H1 (cell line): ENCODE measurements around the gene POLL. TPM values are rescaled to one million over a fixed set of nuclear protein-coding genes. Genes with fewer than 3 reads are reported as not detected.

Experiments
- CTCF ChIA-PET: fragments of 300-600 bp; sonication (Branson Sonifier 250); formaldehyde crosslinking; loops from one replicate; lab custom pipeline; 2021; ENCODE audit not compliant: partially characterized antibody; lab: Charles Lee
- POLR2A ChIA-PET: fragments of 300-600 bp; sonication (Branson Sonifier 250); formaldehyde crosslinking; loops from one replicate; lab custom pipeline; 2021; ENCODE audit warnings: inconsistent platforms; ENCODE audit not compliant: partially characterized antibody; lab: Charles Lee
- DNase-seq, 2 experiments: peaks; one replicate each; pipeline versions ENCODE4 v3.0.0 to v3.0.0-alpha.2; 2010 to 2022; ENCODE audit warnings: low spot score in 2 of 2, low read depth in 1 of 2, mixed read lengths in 1 of 2
- FAIRE-seq: peaks from 2 replicates; lab custom pipeline; 2011; peaks lifted over from hg19 to GRCh38; lab: Jason Lieb, UNC
- H2AFZ ChIP-seq: 2 replicates; pipeline ENCODE4 v1.8.1; 2012; ENCODE audit warnings: low read length, inconsistent platforms
- H2AK5ac ChIP-seq: 2 replicates; pipeline ENCODE4 v1.6.1; 2013; ENCODE audit warnings: low read depth, low read length
- H2BK120ac ChIP-seq: replicated peaks from 2 replicates; pipeline ENCODE3; 2013; ENCODE audit warnings: low read depth, low read length, inconsistent platforms
- H2BK12ac ChIP-seq: 2 replicates; pipeline ENCODE4 v1.6.1; 2013; ENCODE audit warnings: low read depth, low read length
- H2BK15ac ChIP-seq: 2 replicates; pipeline ENCODE4 v1.6.1; 2013; ENCODE audit warnings: low read length
- H2BK20ac ChIP-seq: 2 replicates; pipeline ENCODE4 v1.6.1; 2013; ENCODE audit warnings: low read length
- H2BK5ac ChIP-seq: 2 replicates; pipeline ENCODE4 v1.6.1; 2013; ENCODE audit warnings: low read depth, low read length
- H3K14ac ChIP-seq: 2 replicates; pipeline ENCODE4 v1.6.1; 2013; ENCODE audit warnings: inconsistent platforms; ENCODE audit not compliant: insufficient read length
- H3K18ac ChIP-seq: 2 replicates; pipeline ENCODE4 v1.6.1; 2013; ENCODE audit warnings: low read length; ENCODE audit errors: extremely low read depth
- H3K23ac ChIP-seq: 2 replicates; pipeline ENCODE4 v1.6.1; 2013; ENCODE audit warnings: inconsistent platforms; ENCODE audit not compliant: insufficient read length
- H3K23me2 ChIP-seq: 2 replicates; pipeline ENCODE4 v1.6.1; 2013; ENCODE audit warnings: low read depth, low read length
- H3K27ac ChIP-seq: 2 replicates; pipeline ENCODE4 v1.6.1; 2011; ENCODE audit warnings: low read depth, low read length, inconsistent platforms
- H3K27me3 ChIP-seq, 4 experiments: replicated peaks in 1 of 4; 1 replicate in 1 of 4; 2 replicates in 3 of 4; pipeline versions ENCODE4 v1.6.1 to v1.8.1; 2011 to 2013; ENCODE audit warnings: low read length in 3 of 4, mild to moderate bottlenecking in 3 of 4, inconsistent platforms in 2 of 4, mixed read lengths in 2 of 4, moderate library complexity in 1 of 4; ENCODE audit not compliant: control insufficient read depth in 3 of 4, insufficient read depth in 3 of 4; ENCODE audit errors: extremely low read depth in 1 of 4
- H3K36me3 ChIP-seq, 4 experiments: 2 replicates each; pipeline versions ENCODE4 v1.6.1 to v1.8.1; 2011 to 2013; ENCODE audit warnings: mild to moderate bottlenecking in 4 of 4, low read length in 3 of 4, moderate library complexity in 2 of 4, control low read depth in 1 of 4, inconsistent platforms in 1 of 4; ENCODE audit not compliant: insufficient read depth in 4 of 4, control insufficient read depth in 2 of 4
- H3K4ac ChIP-seq: replicated peaks from 2 replicates; pipeline ENCODE3; 2013; ENCODE audit warnings: low read length, low read depth, mixed read lengths, inconsistent platforms; ENCODE audit not compliant: insufficient read length
- H3K4me1 ChIP-seq, 4 experiments: replicated peaks in 1 of 4; 1 replicate in 1 of 4; 2 replicates in 3 of 4; pipeline versions ENCODE4 v1.6.1 to v1.8.1; 2011 to 2013; ENCODE audit warnings: low read length in 3 of 4, inconsistent platforms in 2 of 4, mixed read lengths in 1 of 4; ENCODE audit not compliant: insufficient read depth in 4 of 4, control insufficient read depth in 3 of 4
- H3K4me2 ChIP-seq, 2 experiments: 2 replicates each; pipeline versions ENCODE4 v1.6.1 to v1.8.1; 2011 to 2013; ENCODE audit warnings: low read depth in 2 of 2, low read length in 2 of 2, control low read depth in 1 of 2, inconsistent platforms in 1 of 2, mild to moderate bottlenecking in 1 of 2; ENCODE audit not compliant: insufficient read depth in 1 of 2
- H3K4me3 ChIP-seq, 4 experiments: fragments of 200-600, 300-600 bp in 1 of 4; sonication (generic), shearing (Covaris generic), sonication (Bioruptor Twin) in 1 of 4; 2 replicates each; pipeline versions ENCODE4 v1.5.1 to v1.8.1; 2011 to 2016; ENCODE audit warnings: low read length in 4 of 4, low read depth in 3 of 4, control low read depth in 2 of 4, inconsistent platforms in 2 of 4, mild to moderate bottlenecking in 2 of 4, mixed read lengths in 1 of 4, moderate library complexity in 1 of 4; ENCODE audit not compliant: insufficient read depth in 2 of 4; ENCODE audit errors: extremely low read depth in 1 of 4
- H3K56ac ChIP-seq: replicated peaks from 2 replicates; pipeline ENCODE3; 2013; ENCODE audit warnings: low read depth, mild to moderate bottlenecking, mixed read lengths, low read length, inconsistent platforms; ENCODE audit not compliant: insufficient read length
- H3K79me1 ChIP-seq: 2 replicates; pipeline ENCODE4 v1.6.1; 2013; ENCODE audit warnings: low read depth, low read length, control low read depth
- H3K79me2 ChIP-seq, 2 experiments: 2 replicates each; pipeline versions ENCODE4 v1.6.1 to v1.8.1; 2012 to 2013; ENCODE audit warnings: low read length in 2 of 2, mild to moderate bottlenecking in 2 of 2, inconsistent platforms in 1 of 2; ENCODE audit not compliant: insufficient read depth in 2 of 2, control insufficient read depth in 1 of 2
- H3K9ac ChIP-seq, 4 experiments: replicated peaks in 1 of 4; 1 replicate in 1 of 4; 2 replicates in 3 of 4; pipeline versions ENCODE4 v1.6.1 to v1.8.1; 2011 to 2013; ENCODE audit warnings: low read depth in 3 of 4, low read length in 3 of 4, control low read depth in 2 of 4, mild to moderate bottlenecking in 2 of 4, moderate library complexity in 2 of 4, inconsistent platforms in 1 of 4; ENCODE audit errors: extremely low read depth in 1 of 4
- H3K9me3 ChIP-seq, 2 experiments: 2 replicates each; pipeline versions ENCODE4 v1.6.1 to v1.8.1; 2012 to 2013; ENCODE audit warnings: mild to moderate bottlenecking in 2 of 2, moderate library complexity in 2 of 2, control low read depth in 1 of 2, inconsistent platforms in 1 of 2, low read depth in 1 of 2, low read length in 1 of 2, mixed read lengths in 1 of 2; ENCODE audit not compliant: insufficient read depth in 2 of 2
- H4K20me1 ChIP-seq, 2 experiments: replicated peaks in 1 of 2; 2 replicates each; pipeline versions ENCODE3 to v1.8.1; 2011 to 2013; ENCODE audit warnings: inconsistent platforms in 2 of 2, low read length in 2 of 2, mild to moderate bottlenecking in 1 of 2; ENCODE audit not compliant: insufficient read depth in 2 of 2, control insufficient read depth in 1 of 2
- H4K5ac ChIP-seq: 2 replicates; pipeline ENCODE4 v1.6.1; 2013; ENCODE audit warnings: low read length, low read depth, mixed read lengths, inconsistent platforms; ENCODE audit not compliant: insufficient read length
- H4K8ac ChIP-seq: 2 replicates; pipeline ENCODE4 v1.8.0; 2013; ENCODE audit warnings: mild to moderate bottlenecking, moderate library complexity, low read length, inconsistent platforms; ENCODE audit not compliant: insufficient read depth; ENCODE audit errors: extremely low read depth
- H4K91ac ChIP-seq: replicated peaks from 2 replicates; pipeline ENCODE3; 2013; ENCODE audit warnings: low read length, mixed read lengths, inconsistent platforms; ENCODE audit not compliant: insufficient read length
- CBX8 ChIP-seq: fragments of 300-800, 300-1000 bp; sonication (generic); IDR thresholded peaks from 2 replicates; pipeline ENCODE4 v1.7.1; 2016; ENCODE audit warnings: low read depth, low read length, borderline replicate concordance
- CTBP2 ChIP-seq: IDR thresholded peaks from 2 replicates; pipeline ENCODE4 v1.7.0; 2011; ENCODE audit warnings: borderline replicate concordance, mild to moderate bottlenecking, moderate library complexity, mixed read lengths, low read length; ENCODE audit not compliant: insufficient read depth, insufficient read length
- KDM1A ChIP-seq: fragments of 200-600, 300-600 bp; sonication (generic); IDR thresholded peaks from 2 replicates; pipeline ENCODE4 v1.7.1; 2016; ENCODE audit warnings: mild to moderate bottlenecking, low read length, borderline replicate concordance
- RAD21 ChIP-seq, 2 experiments: IDR thresholded peaks in 1 of 2; conservative IDR thresholded peaks in 1 of 2; 2 replicates each; pipeline ENCODE4 v1.6.1; 2011; ENCODE audit warnings: low read depth in 2 of 2, low read length in 2 of 2, improper control_type of control experiment in 1 of 2, inconsistent platforms in 1 of 2, mild to moderate bottlenecking in 1 of 2, moderate library complexity in 1 of 2
- WGBS, 2 experiments: shearing (Covaris generic) in 1 of 2; methylation state at CpG; one replicate each; pipeline versions ENCODE4 v1.1.6 to v1.1.7; 2013 to 2015; ENCODE audit warnings: low lambda C conversion rate in 2 of 2, mixed read lengths in 2 of 2, inconsistent platforms in 1 of 2, low coverage in 1 of 2, missing lambda C conversion rate in 1 of 2; ENCODE audit not compliant: insufficient replicate concordance in 2 of 2, insufficient coverage in 1 of 2, insufficient read length in 1 of 2; ENCODE audit errors: extremely low coverage in 1 of 2, missing lambda C conversion rate in 1 of 2; 5-methylcytosine and 5-hydroxymethylcytosine counted together
- polyA plus RNA-seq, 7 experiments: library from polyadenylated mRNA; depleted of rRNA in 3 of 7; stranded (reverse) in 5 of 7; unstranded in 2 of 7; fragments of >200 nt in 5 of 7; fragments of 200-250 nt in 2 of 7; gene quantifications; 1 replicate in 5 of 7; 2 replicates in 1 of 7; 4 replicates in 1 of 7; pipeline versions ENCODE4 v1.2.1 to v1.2.3, GENCODE V29; 2011 to 2013; ENCODE audit warnings: missing spikeins in 2 of 7, mixed read lengths in 2 of 7
- total RNA-seq: library from RNA; stranded (reverse); fragmentation: NEBNext Ultra II Directional; extraction: Animal tissue kit (Norgen Biotek cat#: 25700); gene quantifications from 2 replicates; pipeline ENCODE4 v1.2.1, GENCODE V29; 2021
- TF ChIP-seq, protein P1 (sequence below): IDR thresholded peaks from 2 replicates; pipeline ENCODE4 v1.6.1; 2012; ENCODE audit warnings: inconsistent platforms
- TF ChIP-seq, protein P2 (sequence below): IDR thresholded peaks from 2 replicates; pipeline ENCODE4 v1.6.1; 2011; ENCODE audit warnings: low read depth, mild to moderate bottlenecking, low read length; ENCODE audit not compliant: insufficient read depth

POLL gene
- total and polyA plus RNA-seq, 2 of the 8 experiments (the other 6 are each of a cell fraction or from before 2014, with no cell fraction given) = 26.1 to 45.9 TPM

DNA sequence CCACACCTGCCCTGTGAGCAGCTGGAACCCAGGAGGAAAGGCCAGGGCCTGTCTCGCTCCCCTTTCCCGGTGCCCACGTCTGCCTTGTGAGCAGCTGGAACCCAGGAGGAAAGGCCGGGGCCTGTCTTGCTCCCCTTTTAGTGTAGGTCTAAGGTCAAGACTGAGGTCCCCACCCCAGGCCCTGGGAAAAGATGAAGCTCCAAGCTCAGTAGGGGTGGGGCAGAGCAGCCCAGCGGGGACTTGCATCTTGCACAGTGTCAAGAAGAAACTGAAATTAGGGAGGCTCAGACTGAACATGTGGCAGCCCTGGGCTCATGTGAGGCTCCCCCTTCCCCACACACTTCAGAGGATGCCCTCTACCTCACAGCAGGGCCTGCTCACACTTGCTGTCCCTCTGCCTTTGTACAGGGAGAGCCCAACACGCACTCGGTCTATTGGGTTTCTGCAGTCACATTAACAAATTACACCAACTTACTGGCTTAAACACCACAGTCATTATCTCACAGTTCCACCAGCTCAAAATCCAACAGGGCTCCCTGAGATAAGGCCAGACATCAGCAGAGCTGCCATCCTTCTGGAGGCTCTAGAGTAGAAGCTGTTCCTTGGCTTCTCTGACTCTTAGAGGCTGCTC, 12.4 kb downstream of the POLL start:
- FAIRE-seq = no peak
- POLR2A ChIA-PET = interaction anchor here (0.6 to 6.5 kb wide), 4 partner anchors 12 to 1459 kb away, joined by 3 to 42 read pairs (median 4); partner anchors contain the start of genes DPCD and POLL

More for the DNA sequence above, 12.4 kb downstream of the POLL start:
- peaks cover 0 to 11% (median 6%) of the 10 kb centered on the region in 4 experiments; a peak in 6 of 7 replicates for H3K4me1 ChIP-seq
- H2AK5ac ChIP-seq = no peak overlapping the region
- DNase-seq = no peak
- no peak overlapping the region for H4K5ac ChIP-seq
- H2AFZ ChIP-seq = no peak overlapping the region
- H3K18ac ChIP-seq = no peak overlapping the region
- H3K14ac ChIP-seq = no peak overlapping the region
- no peak overlapping the region for H3K27ac ChIP-seq
- CTCF ChIA-PET = interaction anchor here (0.9 to 2.1 kb wide), 7 partner anchors 12 to 362 kb away, joined by 3 to 14 read pairs (median 4); partner anchors contain the start of gene POLL
- no peak overlapping the region for H3K9ac ChIP-seq
- no peaks in the 10 kb centered on the region for H3K79me1 ChIP-seq
- TF ChIP-seq RAD21 (IDR thresholded peaks at IDR 0.05 in 1 of 2, conservative IDR thresholded peaks at IDR 0.05 in 1 of 2; ENCODE audit: low read depth in 2 of 2, low read length in 2 of 2) (no peak), CBX8 (no peak), KDM1A (no peak), CTBP2 (no peak)
- TF ChIP-seq, protein P1, sequence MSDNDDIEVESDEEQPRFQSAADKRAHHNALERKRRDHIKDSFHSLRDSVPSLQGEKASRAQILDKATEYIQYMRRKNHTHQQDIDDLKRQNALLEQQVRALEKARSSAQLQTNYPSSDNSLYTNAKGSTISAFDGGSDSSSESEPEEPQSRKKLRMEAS = no peak
- TF ChIP-seq, protein P2, sequence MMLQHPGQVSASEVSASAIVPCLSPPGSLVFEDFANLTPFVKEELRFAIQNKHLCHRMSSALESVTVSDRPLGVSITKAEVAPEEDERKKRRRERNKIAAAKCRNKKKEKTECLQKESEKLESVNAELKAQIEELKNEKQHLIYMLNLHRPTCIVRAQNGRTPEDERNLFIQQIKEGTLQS = no peak
- H4K91ac ChIP-seq = no peak overlapping the region
- peaks cover 0 to 6% of the 10 kb centered on the region in 2 experiments for H4K20me1 ChIP-seq
- no peak overlapping the region for H2BK5ac ChIP-seq
- peak overlapping the region; percentile 59 for H3K4ac ChIP-seq
- no peak overlapping the region for H3K4me3 ChIP-seq
- peak overlapping the region; percentile 36; the same call in 1 of the 2 replicates for H4K8ac ChIP-seq
- H2BK15ac ChIP-seq = no peak overlapping the region
- H3K4me2 ChIP-seq = no peak overlapping the region
- H3K79me2 ChIP-seq = no peaks in the 10 kb centered on the region
- H3K56ac ChIP-seq = no peak overlapping the region
- no peak overlapping the region for H2BK20ac ChIP-seq
- WGBS, 2 experiments = 89% methylated on average over 7 of the region's 7 CpGs; no CpG with 5 or more reads in 1 of the 2 experiments
- peaks cover 4 to 17% (median 7%) of the 10 kb centered on the region in 4 experiments; a peak in 4 of 8 replicates for H3K36me3 ChIP-seq
- peaks cover 6 to 27% (median 20%) of the 10 kb centered on the region in 4 experiments; a peak in 6 of 7 replicates for H3K27me3 ChIP-seq
- peaks cover 3% of the 10 kb centered on the region; the same call in 1 of the 2 replicates for H3K23me2 ChIP-seq
- no peak overlapping the region for H2BK120ac ChIP-seq
- H2BK12ac ChIP-seq = no peak overlapping the region
- H3K23ac ChIP-seq = no peak overlapping the region
- peaks cover 6 to 9% of the 10 kb centered on the region in 2 experiments; a peak in 2 of 4 replicates for H3K9me3 ChIP-seq
